K562 (cell line): ENCODE data around the gene THG1L. TPM values are rescaled to one million over a fixed set of nuclear protein-coding genes. Genes with fewer than 3 reads are reported as not detected.

Experiments
- ATAC-seq: fragments of 200-7000 bp; cut with Tn5 transposase; 3 replicates; pipeline ENCODE4 v1.9.1; 2020; ENCODE audit warnings: moderate library complexity
- BruUV-seq: library from RNA; stranded (reverse); fragments of 400-500 nt; replicated peaks from 2 replicates; lab custom pipeline; 2021; lab: Mats Ljungman, UMichigan
- CTCF ChIA-PET: fragments of 300-600 bp; formaldehyde crosslinking; extraction: SDS; loops from one replicate; lab custom pipeline; 2021; ENCODE audit warnings: low intra/inter-chr PET ratio; lab: Yijun Ruan, JAX
- POLR2A ChIA-PET: fragments of 300-600, 350-650 bp; sonication (Branson Sonifier 250); formaldehyde crosslinking; extraction: SDS; loops from one replicate; lab custom pipeline; 2021; ENCODE audit warnings: antibody characterized with exemption, inconsistent platforms; lab: Yijun Ruan, JAX
- DNase-seq, 4 experiments: peaks; one replicate each; pipeline versions ENCODE4 v3.0.0 to v3.0.0-alpha.2; 2011 to 2018; ENCODE audit warnings: low spot score in 3 of 4, mixed read lengths in 3 of 4; ENCODE audit errors: extremely low read depth in 1 of 4
- FAIRE-seq: peaks from 2 replicates; lab custom pipeline; 2011; peaks lifted over from hg19 to GRCh38; lab: Jason Lieb, UNC
- H2AFZ ChIP-seq: 2 replicates; pipeline ENCODE4 v1.6.0; 2011; ENCODE audit warnings: low read depth, low read length, control low read depth, inconsistent platforms
- H3K27ac ChIP-seq: fragments of 200-600 bp; 3 replicates; pipeline ENCODE4 v1.8.0; 2011; ENCODE audit warnings: low read depth, mild to moderate bottlenecking, control low read depth, inconsistent platforms, low read length, moderate library complexity, mixed read lengths; ENCODE audit errors: extremely low read depth
- H3K27me3 ChIP-seq, 2 experiments: fragments of 300-600 bp in 1 of 2; 2 replicates in 1 of 2; 3 replicates in 1 of 2; pipeline versions ENCODE4 v1.6.0 to v1.8.0; 2011; ENCODE audit warnings: inconsistent platforms in 2 of 2, low read length in 2 of 2, mild to moderate bottlenecking in 1 of 2, mixed read lengths in 1 of 2, moderate library complexity in 1 of 2; ENCODE audit not compliant: control insufficient read depth in 2 of 2, insufficient read depth in 2 of 2
- H3K36me3 ChIP-seq: fragments of 300-600 bp; 3 replicates; pipeline ENCODE4 v1.8.0; 2011; ENCODE audit warnings: mild to moderate bottlenecking, low read length, inconsistent platforms; ENCODE audit not compliant: control insufficient read depth, insufficient read depth
- H3K4me1 ChIP-seq, 2 experiments: fragments of 200-600 bp in 1 of 2; replicated peaks in 1 of 2; 2 replicates in 1 of 2; 3 replicates in 1 of 2; pipeline versions ENCODE4 v1.5.1 to v1.8.0; 2011; ENCODE audit warnings: inconsistent platforms in 2 of 2, low read length in 2 of 2, mild to moderate bottlenecking in 1 of 2, mixed read lengths in 1 of 2, moderate library complexity in 1 of 2; ENCODE audit not compliant: control insufficient read depth in 2 of 2, insufficient read depth in 2 of 2
- H3K4me2 ChIP-seq: 2 replicates; pipeline ENCODE4 v1.6.1; 2011; ENCODE audit warnings: low read length, control low read depth, inconsistent platforms, mixed read lengths; ENCODE audit not compliant: insufficient read depth
- H3K4me3 ChIP-seq: fragments of 200-600 bp; sonication (generic), shearing (Covaris generic); 2 replicates; pipeline ENCODE4 v1.5.1; 2016; ENCODE audit warnings: control low read depth, inconsistent platforms
- H3K79me2 ChIP-seq: fragments of 200-600 bp; 3 replicates; pipeline ENCODE4 v1.8.0; 2011; ENCODE audit warnings: low read length, inconsistent platforms; ENCODE audit not compliant: control insufficient read depth, insufficient read depth
- H3K9ac ChIP-seq, 2 experiments: 2 replicates each; pipeline versions ENCODE4 v1.6.0 to v1.6.1; 2011; ENCODE audit warnings: low read depth in 2 of 2, low read length in 2 of 2, control low read depth in 1 of 2, inconsistent platforms in 1 of 2, mild to moderate bottlenecking in 1 of 2, mixed read lengths in 1 of 2; ENCODE audit not compliant: insufficient read depth in 1 of 2
- H3K9me1 ChIP-seq: one replicate; pipeline ENCODE4 v1.6.0; 2011; ENCODE audit warnings: inconsistent platforms, mild to moderate bottlenecking, low read length, moderate library complexity; ENCODE audit not compliant: control insufficient read depth, insufficient read depth
- H3K9me3 ChIP-seq: replicated peaks from 2 replicates; pipeline ENCODE4 v1.5.1; 2011; ENCODE audit warnings: low read depth, low read length, inconsistent platforms; ENCODE audit not compliant: control insufficient read depth, insufficient read depth
- H4K20me1 ChIP-seq: replicated peaks from 2 replicates; pipeline ENCODE4 v1.6.1; 2011; ENCODE audit warnings: low read length, inconsistent platforms, mixed read lengths; ENCODE audit not compliant: control insufficient read depth, insufficient read depth
- ARID3B ChIP-seq: fragments of 250-450 bp; sonication (Bioruptor Pico); IDR thresholded peaks from 2 replicates; pipeline ENCODE4 v1.4.0; 2020; ENCODE audit warnings: borderline replicate concordance
- CREM ChIP-seq: IDR thresholded peaks from 2 replicates; pipeline ENCODE4 v1.6.1; 2014; ENCODE audit warnings: antibody characterized with exemption, low read depth
- DDX20 ChIP-seq: fragments of 450-650 bp; IDR thresholded peaks from 2 replicates; pipeline ENCODE4 v1.6.1; 2016; ENCODE audit warnings: missing genetic modification characterization, low read depth, mild to moderate bottlenecking, missing compliant biosample characterization, moderate library complexity
- DEAF1 ChIP-seq: fragments of 450-650 bp; formaldehyde crosslinking; IDR thresholded peaks from 2 replicates; pipeline ENCODE4 v1.4.0; 2020; ENCODE audit warnings: mild to moderate bottlenecking, moderate library complexity
- E2F4 ChIP-seq: sonication (generic); formaldehyde crosslinking; IDR thresholded peaks from 2 replicates; pipeline ENCODE4 v1.8.0; 2022; ENCODE audit warnings: mild to moderate bottlenecking, low read depth, missing genetic modification reagents
- MAX ChIP-seq: sonication (generic); formaldehyde crosslinking; IDR thresholded peaks from 2 replicates; pipeline ENCODE4 v1.9.0; 2022; ENCODE audit warnings: mild to moderate bottlenecking, missing genetic modification reagents
- MTA1 ChIP-seq: fragments of 450-650 bp; IDR thresholded peaks from 2 replicates; pipeline ENCODE4 v1.6.1; 2017; ENCODE audit warnings: borderline replicate concordance
- TCFL5 ChIP-seq: fragments of 250-450 bp; sonication (Bioruptor Pico); conservative IDR thresholded peaks from 2 replicates; pipeline ENCODE4 v1.6.1; 2021; ENCODE audit warnings: mild to moderate bottlenecking, moderate library complexity, matching md5 sums
- THRAP3 ChIP-seq: fragments of 450-650 bp; IDR thresholded peaks from 2 replicates; pipeline ENCODE4 v1.6.1; 2016; ENCODE audit warnings: mild to moderate bottlenecking, inconsistent platforms, borderline replicate concordance
- TRIM25 ChIP-seq: fragments of 450-650 bp; IDR thresholded peaks from 2 replicates; pipeline ENCODE4 v1.7.0; 2016; ENCODE audit warnings: borderline replicate concordance
- ZNF655 ChIP-seq: fragments of 250-450 bp; sonication (Bioruptor Pico); IDR thresholded peaks from 2 replicates; pipeline ENCODE4 v1.5.0; 2021
- WGBS: fragments of 100-300 bp; shearing (Covaris generic); methylation state at CpG from one replicate; pipeline ENCODE4 v1.1.6; 2016; ENCODE audit warnings: low coverage, mixed read lengths; ENCODE audit not compliant: insufficient coverage; ENCODE audit errors: missing lambda C conversion rate; 5-methylcytosine and 5-hydroxymethylcytosine counted together
- in situ Hi-C: fragments of 300-500 bp; cut with MboI; formaldehyde crosslinking; loops from 4 replicates; pipeline ENCODE4 v1.15.0; 2018; ENCODE audit warnings: inconsistent platforms, mixed read lengths
- intact Hi-C: fragments of 100-400 bp; cut with micrococcal nuclease; formaldehyde crosslinking; loops from 2 replicates; pipeline ENCODE4 v1.14.2; 2022
- polyA plus RNA-seq, 8 experiments: library from polyadenylated mRNA; depleted of rRNA in 4 of 8; stranded (reverse) in 5 of 8; unstranded in 3 of 8; fragments of >200 nt; fragmentation: Nextera tagmentation in 2 of 8; fragmentation: Illumina TruSeq in 1 of 8; extraction: Ambion mirVana in 2 of 8; extraction: Trizol in 1 of 8; gene quantifications; 2 replicates each; pipeline versions ENCODE4 v1.2.1 to v1.2.3, GENCODE V29; 2011 to 2014; ENCODE audit warnings: inconsistent platforms in 1 of 8, missing spikeins in 1 of 8
- total RNA-seq, 7 experiments: library from RNA; depleted of rRNA in 6 of 7; stranded (reverse); fragments of >200 nt in 6 of 7; fragmentation: Illumina TruSeq in 2 of 7; extraction: Trizol in 2 of 7; gene quantifications; 2 replicates each; pipeline versions ENCODE4 v1.2.1 to v1.2.3, GENCODE V29; 2011 to 2021; ENCODE audit warnings: low replicate concordance in 1 of 7

Gene THG1L
- total and polyA plus RNA-seq, 9 of the 15 experiments (the other 6 are each of a cell fraction or from before 2014, with no cell fraction given): 21.8 to 40.7 (median 28.0) TPM

- whole genome bisulfite sequencing: 1% methylated on average over 36 of the region's 79 CpGs
- ATAC-seq: peak; percentile 95
- DNase-seq: peak; percentile 92 to 95 (median 94)
- peaks cover 19 to 27% of the 10 kb centered on the region in 2 experiments; a peak in 4 of 5 replicates for H3K4me1 ChIP-seq
- no peaks in the 10 kb centered on the region for H4K20me1 ChIP-seq
- FAIRE-seq: peak; percentile 88
- H3K36me3 ChIP-seq: peaks cover 18% of the 10 kb centered on the region; the same call in 2 of the 3 replicates
- no peaks in the 10 kb centered on the region for H3K9me3 ChIP-seq
- H3K27me3 ChIP-seq: no peaks in the 10 kb centered on the region
- H3K4me3 ChIP-seq: peak within 1 kb of the TSS; percentile 72
- H3K79me2 ChIP-seq: peaks cover 13% of the 10 kb centered on the region; the same call in 1 of the 3 replicates
- POLR2A ChIA-PET: interaction anchor here (1.1 to 1.4 kb wide), 4 partner anchors 12 to 76 kb away, joined by 3 to 5 read pairs (median 4); partner anchors contain the start of gene THG1L
- CTCF ChIA-PET: interaction anchor here (0.5 to 3.5 kb wide), 13 partner anchors 35 to 1274 kb away, joined by 3 to 32 read pairs (median 4); no protein-coding TSS in a partner anchor
- in situ Hi-C loops (no loop called here), intact Hi-C loops (loop anchor here (1.0 to 10.0 kb wide), 7 partner anchors 25 to 1361 kb away; partner anchors contain the start of gene MED7)
- BruUV-seq: no TSS peak
- peak within 1 kb of the TSS; percentile 59; the same call in 2 of the 3 replicates for H3K27ac ChIP-seq
- peak within 1 kb of the TSS; percentile 98 for H2AFZ ChIP-seq
- no peaks in the 10 kb centered on the region for H3K9me1 ChIP-seq
- peak within 1 kb of the TSS; percentile 66 to 95 for H3K9ac ChIP-seq
- peak within 1 kb of the TSS; percentile 92 for H3K4me2 ChIP-seq
- TF ChIP-seq ZNF655 (CRISPR knock-in tag) (no peak), THRAP3 (no peak), DDX20 (tag) (no peak), MAX (CRISPR knock-in tag) (no peak), DEAF1 (CRISPR knock-in tag) (peak; percentile 88), E2F4 (no peak), CREM (peak; percentile 72), ARID3B (CRISPR knock-in tag) (no peak), MTA1 (no peak), TCFL5 (CRISPR knock-in tag) (no peak), TRIM25 (no peak)
These were observed 12.2 kb downstream of the THG1L start, which contains the start of gene LSM11 for GRCh38 chr5:157743163-157744050. LSM11 (plus strand) TSS chr5:157743712; CDS start chr5:157743751, 39 bp downstream.
